Parathyroid adenoma (tissue), 2 donors: ENCODE measurements around the gene GTF2A2.

Experiments
- H2AFZ ChIP-seq: fragments of 300-600 bp; sonication (generic); one replicate; pipeline ENCODE4 v1.7.0; 2017; ENCODE audit warnings: antibody characterized with exemption, mild to moderate bottlenecking
- H3K27ac ChIP-seq: fragments of 300-600 bp; sonication (generic); one replicate; pipeline ENCODE4 v1.7.0; 2017
- H3K27me3 ChIP-seq: fragments of 300-600 bp; sonication (generic); one replicate; pipeline ENCODE4 v1.7.0; 2017; ENCODE audit warnings: low read length; ENCODE audit not compliant: control insufficient read depth, insufficient read depth
- H3K36me3 ChIP-seq: fragments of 300-600 bp; sonication (generic); one replicate; pipeline ENCODE4 v1.7.0; 2017; ENCODE audit warnings: low read length; ENCODE audit not compliant: control insufficient read depth, insufficient read depth
- H3K4me1 ChIP-seq: fragments of 300-600 bp; sonication (generic); one replicate; pipeline ENCODE4 v1.7.0; 2017; ENCODE audit warnings: control low read depth
- H3K4me2 ChIP-seq: fragments of 300-600 bp; sonication (generic); one replicate; pipeline ENCODE4 v1.7.0; 2017; ENCODE audit warnings: low read length
- H3K4me3 ChIP-seq: fragments of 300-600 bp; sonication (generic); one replicate; pipeline ENCODE4 v1.7.0; 2017; ENCODE audit warnings: low read depth, low read length
- H3K79me2 ChIP-seq: fragments of 300-600 bp; sonication (generic); one replicate; pipeline ENCODE4 v1.7.0; 2017; ENCODE audit warnings: control low read depth
- H3K9ac ChIP-seq: fragments of 300-600 bp; sonication (generic); one replicate; pipeline ENCODE4 v1.7.0; 2017; ENCODE audit warnings: mild to moderate bottlenecking
- H3K9me3 ChIP-seq: fragments of 300-600 bp; sonication (generic); one replicate; pipeline ENCODE4 v1.7.0; 2017; ENCODE audit warnings: low read length; ENCODE audit not compliant: control insufficient read depth
- TF ChIP-seq, protein P1 (sequence below): fragments of 300-600 bp; sonication (generic); IDR thresholded peaks from one replicate; pipeline ENCODE4 v1.7.0; 2017; ENCODE audit warnings: antibody characterized with exemption, mild to moderate bottlenecking
- donor health status: primary hyperparathyroidism.

Gene GTF2A2

DNA sequence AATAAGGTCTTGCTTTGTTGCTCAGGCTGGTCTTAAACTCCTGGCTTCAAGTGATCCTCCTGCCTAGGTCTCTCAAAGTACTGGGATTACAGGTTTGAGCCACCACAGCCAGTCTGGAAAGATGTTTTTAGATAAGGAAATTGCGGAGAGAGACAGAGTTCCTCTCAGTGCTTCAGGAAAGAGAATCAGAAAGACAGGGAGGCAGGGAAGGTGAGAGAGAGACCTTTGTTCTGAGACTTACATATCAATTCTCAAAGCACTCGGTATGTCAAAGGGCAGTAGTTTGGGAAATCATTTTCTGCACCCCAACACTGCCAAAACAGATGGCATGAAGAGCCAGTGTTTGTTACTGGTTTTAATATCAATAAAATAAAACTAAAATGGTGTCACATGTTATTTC lies 58.9 kb downstream of the GTF2A2 start:
- TF ChIP-seq, protein P1, sequence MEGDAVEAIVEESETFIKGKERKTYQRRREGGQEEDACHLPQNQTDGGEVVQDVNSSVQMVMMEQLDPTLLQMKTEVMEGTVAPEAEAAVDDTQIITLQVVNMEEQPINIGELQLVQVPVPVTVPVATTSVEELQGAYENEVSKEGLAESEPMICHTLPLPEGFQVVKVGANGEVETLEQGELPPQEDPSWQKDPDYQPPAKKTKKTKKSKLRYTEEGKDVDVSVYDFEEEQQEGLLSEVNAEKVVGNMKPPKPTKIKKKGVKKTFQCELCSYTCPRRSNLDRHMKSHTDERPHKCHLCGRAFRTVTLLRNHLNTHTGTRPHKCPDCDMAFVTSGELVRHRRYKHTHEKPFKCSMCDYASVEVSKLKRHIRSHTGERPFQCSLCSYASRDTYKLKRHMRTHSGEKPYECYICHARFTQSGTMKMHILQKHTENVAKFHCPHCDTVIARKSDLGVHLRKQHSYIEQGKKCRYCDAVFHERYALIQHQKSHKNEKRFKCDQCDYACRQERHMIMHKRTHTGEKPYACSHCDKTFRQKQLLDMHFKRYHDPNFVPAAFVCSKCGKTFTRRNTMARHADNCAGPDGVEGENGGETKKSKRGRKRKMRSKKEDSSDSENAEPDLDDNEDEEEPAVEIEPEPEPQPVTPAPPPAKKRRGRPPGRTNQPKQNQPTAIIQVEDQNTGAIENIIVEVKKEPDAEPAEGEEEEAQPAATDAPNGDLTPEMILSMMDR = no peak
- no peaks in the 10 kb centered on the region for H3K79me2 ChIP-seq
- no peak overlapping the region for H3K27ac ChIP-seq

DNA sequence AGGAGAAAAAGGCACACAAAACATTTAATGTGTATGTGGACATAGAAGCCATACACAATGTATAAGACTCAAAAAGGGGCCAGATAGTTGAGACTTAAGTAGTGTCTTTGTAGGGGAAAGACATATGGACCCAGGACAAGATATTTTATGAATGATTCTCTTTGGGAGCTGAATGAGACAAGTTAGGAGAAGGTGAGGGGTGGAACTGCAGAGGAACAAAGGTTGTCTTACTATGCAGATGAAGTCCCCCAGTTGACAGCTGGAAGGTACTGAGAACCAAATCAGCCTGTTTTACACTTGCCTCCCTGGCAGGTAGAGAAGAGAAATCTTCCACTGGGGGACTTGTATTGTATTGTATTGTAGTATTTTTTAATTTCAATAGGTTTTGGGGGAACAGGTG lies 60.7 kb downstream of the GTF2A2 start:
- H2AFZ ChIP-seq = no peak overlapping the region
- no peaks in the 10 kb centered on the region for H3K4me1 ChIP-seq
- H3K27me3 ChIP-seq = no peaks in the 10 kb centered on the region
- no peak overlapping the region for H3K9ac ChIP-seq
- H3K79me2 ChIP-seq = no peaks in the 10 kb centered on the region
- H3K36me3 ChIP-seq = no peaks in the 10 kb centered on the region
- TF ChIP-seq, protein P1 = no peak
- H3K27ac ChIP-seq = no peak overlapping the region
- H3K4me3 ChIP-seq = no peak overlapping the region
- no peaks in the 10 kb centered on the region for H3K9me3 ChIP-seq
- no peak overlapping the region for H3K4me2 ChIP-seq

More for the DNA sequence above, 58.9 kb downstream of the GTF2A2 start:
- no peak overlapping the region for H2AFZ ChIP-seq
- H3K4me2 ChIP-seq = no peak overlapping the region
- no peaks in the 10 kb centered on the region for H3K4me1 ChIP-seq
- no peaks in the 10 kb centered on the region for H3K36me3 ChIP-seq
- H3K9me3 ChIP-seq = no peaks in the 10 kb centered on the region
- no peaks in the 10 kb centered on the region for H3K27me3 ChIP-seq
- H3K9ac ChIP-seq = no peak overlapping the region
- H3K4me3 ChIP-seq = no peak overlapping the region

DNA sequence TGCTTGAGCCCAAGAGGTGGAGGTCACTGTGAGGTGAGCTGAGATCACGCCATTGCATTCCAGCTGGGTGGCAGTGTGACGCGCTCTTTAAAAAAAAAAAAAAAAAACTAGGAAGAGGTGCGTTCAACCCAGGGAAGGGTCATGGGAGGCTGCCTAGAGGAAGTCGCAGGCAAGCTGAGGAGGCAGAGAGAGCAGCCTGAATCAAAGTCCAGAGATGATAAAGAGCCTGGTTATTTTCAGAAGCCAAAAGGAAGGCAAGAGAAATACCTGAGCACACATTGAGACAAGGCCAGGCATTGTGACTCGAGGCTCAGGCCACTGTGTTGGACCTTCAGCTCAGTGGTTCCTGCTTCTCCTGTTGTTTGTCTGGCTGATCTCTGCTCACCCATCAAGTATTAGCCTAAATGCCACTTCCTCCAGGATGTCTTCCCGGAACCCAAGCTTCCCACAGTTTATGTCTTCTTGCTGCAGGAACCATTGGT lies 61.8 kb downstream of the GTF2A2 start:
- H2AFZ ChIP-seq = no peak overlapping the region
- H3K27ac ChIP-seq = no peak overlapping the region
- no peaks in the 10 kb centered on the region for H3K9me3 ChIP-seq
- no peak overlapping the region for H3K4me3 ChIP-seq
- H3K9ac ChIP-seq = no peak overlapping the region
- H3K27me3 ChIP-seq = no peaks in the 10 kb centered on the region
- no peaks in the 10 kb centered on the region for H3K36me3 ChIP-seq
- H3K4me2 ChIP-seq = no peak overlapping the region
- H3K4me1 ChIP-seq = no peaks in the 10 kb centered on the region
- H3K79me2 ChIP-seq = no peaks in the 10 kb centered on the region
- TF ChIP-seq, protein P1 = no peak

DNA sequence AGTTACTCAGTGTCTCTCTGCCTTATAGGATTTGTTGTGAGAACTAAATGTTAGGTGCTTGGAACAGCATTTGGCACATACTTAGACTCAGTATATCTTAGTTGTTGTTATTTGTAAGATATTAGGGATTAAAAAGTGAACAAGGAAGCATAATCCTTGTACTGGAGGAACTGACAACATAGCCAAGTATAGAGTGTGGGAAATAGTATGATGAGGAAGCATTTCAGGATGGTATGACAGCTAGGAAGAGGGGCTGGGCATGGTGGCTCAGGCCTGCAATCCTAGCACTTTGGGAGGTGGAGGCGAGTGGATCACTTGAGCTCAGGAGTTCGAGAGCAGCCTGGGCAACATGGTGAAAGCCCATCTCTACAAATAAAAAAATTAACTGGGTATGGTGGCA lies 62.3 kb downstream of the GTF2A2 start:
- Histone ChIP-seq H3K4me3 (no peak overlapping the region), H3K4me2 (no peak overlapping the region), H3K27ac (no peak overlapping the region), H2AFZ (no peak overlapping the region), H3K79me2 (no peaks in the 10 kb centered on the region), H3K4me1 (no peaks in the 10 kb centered on the region), H3K9ac (no peak overlapping the region), H3K9me3 (no peaks in the 10 kb centered on the region), H3K27me3 (no peaks in the 10 kb centered on the region), H3K36me3 (no peaks in the 10 kb centered on the region)
- TF ChIP-seq, protein P1 = no peak

DNA sequence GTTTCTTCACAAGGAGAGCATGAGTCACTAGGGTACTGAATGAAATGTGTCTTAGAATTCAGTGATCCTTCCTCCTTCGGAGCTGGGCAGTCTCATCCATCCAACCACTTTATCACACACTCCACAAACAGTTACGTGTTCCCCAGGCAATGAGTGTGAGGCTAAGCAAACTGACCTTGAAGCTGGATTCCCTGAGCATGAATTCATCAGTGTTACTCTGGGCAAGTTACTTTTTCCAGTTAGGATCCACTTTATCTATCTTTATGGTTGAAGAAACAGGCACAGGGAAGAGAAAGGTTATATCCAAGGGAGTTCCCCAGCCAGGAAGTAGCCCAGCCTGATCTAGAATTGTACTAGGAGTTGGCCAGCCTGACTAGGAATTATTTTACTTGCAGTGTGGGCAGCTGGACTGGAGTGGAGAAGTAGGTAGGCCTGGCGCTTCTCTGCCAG lies 62.8 kb downstream of the GTF2A2 start:
- H3K9me3 ChIP-seq = no peaks in the 10 kb centered on the region
- no peaks in the 10 kb centered on the region for H3K4me1 ChIP-seq
- TF ChIP-seq, protein P1 = no peak
- H3K27me3 ChIP-seq = no peaks in the 10 kb centered on the region
- no peak overlapping the region for H3K9ac ChIP-seq
- no peak overlapping the region for H3K4me2 ChIP-seq
- H3K4me3 ChIP-seq = no peak overlapping the region
- H3K79me2 ChIP-seq = no peaks in the 10 kb centered on the region
- H3K36me3 ChIP-seq = no peaks in the 10 kb centered on the region
- H2AFZ ChIP-seq = no peak overlapping the region
- H3K27ac ChIP-seq = no peak overlapping the region
